GM12872 (cell line): ENCODE results near the gene ZNF316.

ENCODE experiments used
- TF ChIP-seq, protein P1 (sequence below): IDR thresholded peaks from 3 replicates; pipeline ENCODE4 v1.5.1; 2011; ENCODE audit warnings: low read depth, mild to moderate bottlenecking, low read length, moderate library complexity; ENCODE audit not compliant: insufficient read depth

The ZNF316 gene

DNA sequence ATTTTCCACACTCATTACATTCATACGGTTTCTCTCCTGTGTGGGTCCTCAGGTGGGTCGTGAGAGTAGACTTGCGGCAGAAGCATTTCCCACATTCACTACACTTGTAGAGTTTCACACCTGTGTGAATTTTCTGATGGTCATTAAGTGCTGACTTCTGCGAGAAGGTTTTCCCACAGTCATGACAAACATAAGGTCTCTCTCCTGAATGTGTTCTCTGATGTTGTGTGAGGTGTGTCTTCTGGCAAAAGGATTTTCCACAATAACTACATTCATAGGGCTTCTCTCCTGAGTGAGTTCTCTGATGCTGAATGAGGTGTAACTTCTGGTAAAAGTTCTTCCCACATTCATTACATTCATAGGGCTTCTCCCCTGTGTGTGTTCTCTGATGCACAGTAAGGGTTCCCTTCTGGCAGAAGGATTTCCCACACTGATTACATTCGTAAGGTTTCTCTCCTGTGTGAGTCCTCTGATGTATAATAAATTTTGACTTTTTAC lies 54.5 kb downstream of the ZNF316 start:
- TF ChIP-seq, protein P1, sequence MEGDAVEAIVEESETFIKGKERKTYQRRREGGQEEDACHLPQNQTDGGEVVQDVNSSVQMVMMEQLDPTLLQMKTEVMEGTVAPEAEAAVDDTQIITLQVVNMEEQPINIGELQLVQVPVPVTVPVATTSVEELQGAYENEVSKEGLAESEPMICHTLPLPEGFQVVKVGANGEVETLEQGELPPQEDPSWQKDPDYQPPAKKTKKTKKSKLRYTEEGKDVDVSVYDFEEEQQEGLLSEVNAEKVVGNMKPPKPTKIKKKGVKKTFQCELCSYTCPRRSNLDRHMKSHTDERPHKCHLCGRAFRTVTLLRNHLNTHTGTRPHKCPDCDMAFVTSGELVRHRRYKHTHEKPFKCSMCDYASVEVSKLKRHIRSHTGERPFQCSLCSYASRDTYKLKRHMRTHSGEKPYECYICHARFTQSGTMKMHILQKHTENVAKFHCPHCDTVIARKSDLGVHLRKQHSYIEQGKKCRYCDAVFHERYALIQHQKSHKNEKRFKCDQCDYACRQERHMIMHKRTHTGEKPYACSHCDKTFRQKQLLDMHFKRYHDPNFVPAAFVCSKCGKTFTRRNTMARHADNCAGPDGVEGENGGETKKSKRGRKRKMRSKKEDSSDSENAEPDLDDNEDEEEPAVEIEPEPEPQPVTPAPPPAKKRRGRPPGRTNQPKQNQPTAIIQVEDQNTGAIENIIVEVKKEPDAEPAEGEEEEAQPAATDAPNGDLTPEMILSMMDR: no peak

GRCh38 chr7:6700793-6701192 lies 63.7 kb downstream of the ZNF316 start:
- TF ChIP-seq, protein P1: no peak

DNA sequence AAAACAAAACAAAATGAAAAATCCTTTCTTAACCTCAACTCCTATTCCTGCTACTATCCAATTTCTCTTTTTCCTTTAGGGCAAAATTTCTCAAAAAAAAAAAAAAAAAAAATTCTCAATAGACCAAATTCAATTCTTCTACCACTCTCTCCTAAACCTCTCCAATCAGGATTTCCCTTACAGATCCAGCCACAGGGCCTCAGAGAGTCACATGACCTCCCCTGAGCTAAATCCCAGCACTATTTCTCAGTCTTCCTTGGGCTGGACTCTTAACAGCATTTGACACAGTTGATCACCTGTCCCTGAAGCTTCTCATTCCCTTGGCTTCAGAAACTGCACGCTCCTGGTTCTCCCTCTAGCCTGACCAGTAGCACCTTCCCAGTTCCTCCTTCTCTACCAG lies 64.7 kb downstream of the ZNF316 start:
- TF ChIP-seq, protein P1: no peak
